HG03175 (cell line): ENCODE results near the gene PAK6.

Experiments
- ATAC-seq: cut with Tn5 transposase; IDR thresholded peaks from one replicate; pipeline ENCODE4 v1.9.1; 2021; ENCODE audit warnings: mild to moderate bottlenecking, moderate library complexity; ENCODE audit not compliant: unreplicated experiment

Gene PAK6

GRCh38 chr15:40275954-40276353, 37.1 kb downstream of the PAK6 start:
- no peak for ATAC-seq

DNA sequence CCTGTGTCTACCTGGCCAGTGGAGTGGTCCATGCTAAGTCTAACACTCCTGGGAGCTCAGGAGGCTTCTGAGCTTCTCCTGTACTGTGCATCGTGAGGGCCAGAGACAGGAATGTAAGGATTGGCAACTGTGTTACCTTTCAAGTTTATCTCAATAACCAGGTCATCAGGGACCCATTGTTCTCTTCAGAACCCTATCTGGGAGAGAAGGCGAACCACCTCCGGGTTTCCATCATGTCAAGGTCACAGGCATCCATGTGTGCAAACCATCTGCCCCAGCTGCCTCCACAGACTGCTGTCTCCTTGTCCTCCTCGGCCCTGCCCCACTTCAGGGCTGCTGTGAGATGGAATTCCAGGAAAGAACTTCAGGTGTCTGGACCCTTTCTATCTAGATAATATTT, 38.1 kb downstream of the PAK6 start:
- no peak for ATAC-seq

- ATAC-seq: no peak
Observed at GRCh38 chr15:40277471-40277870, 38.6 kb downstream of the PAK6 start.

GRCh38 chr15:40278026-40278425, 39.2 kb downstream of the PAK6 start:
- no peak for ATAC-seq

GRCh38 chr15:40279437-40280141, 40.7 kb downstream of the PAK6 start:
- ATAC-seq: no peak

DNA sequence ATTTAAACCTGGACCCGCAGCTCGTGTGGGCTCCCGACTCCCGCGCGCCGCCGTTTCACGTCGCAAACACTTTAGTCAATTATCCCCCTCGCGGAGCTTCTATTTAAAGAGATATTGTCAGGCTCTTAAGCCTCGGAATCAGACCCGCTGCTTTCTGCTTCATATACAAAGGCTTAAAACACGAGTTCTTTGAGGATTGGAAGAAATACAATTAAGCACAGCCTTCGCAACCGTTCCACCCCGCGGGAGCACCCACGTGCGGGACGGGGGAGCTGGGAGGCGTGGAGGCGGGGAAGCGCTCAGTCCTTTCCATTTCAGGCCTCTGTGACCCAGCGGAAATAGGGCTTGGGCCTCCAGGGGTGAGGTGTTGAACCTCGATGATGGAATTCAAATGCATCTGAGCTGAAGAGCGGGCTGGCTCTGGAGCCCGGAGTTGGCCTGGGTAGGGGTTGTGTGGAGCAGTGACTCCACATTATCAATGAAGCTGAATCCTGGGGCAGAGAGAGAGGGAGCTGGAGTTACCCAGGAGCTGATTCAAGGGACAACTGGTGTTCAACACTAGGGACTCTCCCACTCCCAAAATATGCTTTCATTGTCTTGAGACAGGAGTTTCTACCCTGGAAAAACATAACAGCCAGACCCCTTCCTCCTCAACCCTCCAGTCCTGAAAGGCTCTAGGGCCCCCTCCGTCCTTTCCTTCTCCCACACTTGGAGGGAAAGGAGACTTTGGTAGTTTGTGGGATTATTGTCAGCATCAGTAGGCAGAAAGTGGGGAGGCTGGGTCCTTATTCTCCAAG, 41.6 kb downstream of the PAK6 start:
- ATAC-seq: no peak

GRCh38 chr15:40281057-40281800, 42.4 kb downstream of the PAK6 start:
- no peak for ATAC-seq

DNA sequence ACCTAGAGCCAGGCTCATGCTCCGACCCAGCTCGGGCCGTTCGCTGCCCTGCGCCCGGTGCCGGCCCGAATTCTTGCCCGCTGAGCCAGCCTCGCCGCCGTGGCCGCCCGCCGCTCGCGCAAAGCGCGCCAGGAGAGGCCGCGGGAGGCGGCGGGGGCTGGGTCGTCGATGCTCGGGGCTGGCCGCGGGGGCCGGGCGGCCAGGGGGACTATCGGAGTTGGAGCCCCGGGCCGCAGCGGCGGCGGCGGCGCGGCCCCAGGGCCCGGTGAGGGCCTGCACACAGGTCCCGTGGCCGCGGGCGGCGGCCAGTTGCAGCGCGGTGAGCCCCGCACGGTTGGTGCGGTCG, 42.9 kb downstream of the PAK6 start:
- ATAC-seq: no peak

- no peak for ATAC-seq
Observed at GRCh38 chr15:40282147-40282868, 43.4 kb downstream of the PAK6 start.

DNA sequence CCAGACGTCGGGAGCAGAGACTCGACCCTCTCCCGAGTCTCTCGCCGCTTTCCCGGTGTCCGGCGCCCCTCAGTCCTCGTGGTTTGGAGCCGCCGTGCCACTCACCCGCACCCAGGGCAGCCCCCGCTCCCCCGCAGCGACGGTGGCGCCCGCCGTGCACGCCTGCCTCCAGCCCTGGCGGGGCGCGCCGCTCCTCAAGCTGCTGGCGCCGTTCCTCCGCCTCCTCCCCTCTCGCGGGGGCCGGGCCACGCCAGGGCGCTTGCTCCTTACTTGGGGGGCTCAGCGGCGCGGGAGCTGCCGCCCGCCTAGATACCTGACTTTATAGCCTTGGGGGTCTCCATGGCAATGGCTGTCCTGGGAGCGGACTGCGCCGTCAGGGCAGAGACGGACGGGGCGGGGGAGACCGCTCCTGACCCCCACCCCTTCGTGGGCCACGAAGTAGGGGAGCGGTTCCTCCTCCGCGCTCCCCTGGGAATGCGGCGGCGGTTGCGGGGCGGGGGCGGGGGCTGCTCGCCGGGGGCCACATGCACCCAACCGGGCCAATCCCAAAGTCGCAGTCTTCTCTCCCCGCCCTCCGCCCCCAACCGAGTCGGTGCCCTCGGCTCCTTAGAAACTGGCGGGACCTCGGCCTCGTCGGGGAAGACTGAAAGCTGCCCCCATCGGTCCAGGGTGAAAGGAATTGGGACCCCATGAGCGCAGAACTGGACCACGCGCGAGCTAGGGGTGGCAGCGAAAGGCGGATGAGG, 44.2 kb downstream of the PAK6 start, which contains the start of gene ANKRD63:
TSS of gene ANKRD63 (minus strand) at position 196 of the 746 bp plus-strand sequence. CDS start 478 bp downstream, outside the sequence.
- ATAC-seq: no peak

DNA sequence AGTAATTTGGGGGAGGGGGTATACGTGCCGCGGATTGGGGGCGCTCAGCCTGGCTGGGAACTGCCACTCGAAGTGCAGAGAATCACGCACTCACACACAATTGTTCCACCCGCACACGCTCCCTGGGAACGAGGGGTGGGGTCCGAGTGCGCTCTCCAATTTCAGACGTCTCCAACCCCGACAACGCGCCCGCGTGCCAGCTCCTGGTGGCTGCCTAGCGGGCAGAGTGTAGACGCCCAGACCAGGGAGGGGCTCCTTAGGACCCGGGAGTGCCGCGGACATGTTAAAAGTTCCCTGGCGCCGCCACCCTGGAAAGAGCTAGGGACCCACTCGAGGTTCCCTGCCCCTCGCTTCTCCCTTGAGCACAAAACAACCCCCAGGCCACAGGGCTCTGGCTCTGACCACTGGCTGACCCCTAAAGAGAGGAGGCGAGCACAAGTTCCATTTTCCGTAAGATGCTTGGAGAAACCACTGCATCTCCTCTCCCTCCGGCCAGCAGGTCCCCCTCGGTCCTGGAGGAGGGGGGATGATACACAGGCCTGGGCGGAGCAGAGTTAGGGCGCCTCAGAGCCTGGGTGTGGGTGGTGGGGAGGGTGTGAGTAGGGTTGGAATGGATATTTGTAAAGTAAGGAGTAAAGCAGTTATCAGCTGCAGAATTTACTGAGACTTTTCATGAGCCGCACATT, 44.9 kb downstream of the PAK6 start:
- no peak for ATAC-seq

- no peak for ATAC-seq
Observed at GRCh38 chr15:40285151-40285550, 46.3 kb downstream of the PAK6 start.

- ATAC-seq: no peak
Observed at GRCh38 chr15:40285554-40286011, 46.7 kb downstream of the PAK6 start.

- ATAC-seq: no peak
Observed at GRCh38 chr15:40286061-40286532, 47.2 kb downstream of the PAK6 start.

DNA sequence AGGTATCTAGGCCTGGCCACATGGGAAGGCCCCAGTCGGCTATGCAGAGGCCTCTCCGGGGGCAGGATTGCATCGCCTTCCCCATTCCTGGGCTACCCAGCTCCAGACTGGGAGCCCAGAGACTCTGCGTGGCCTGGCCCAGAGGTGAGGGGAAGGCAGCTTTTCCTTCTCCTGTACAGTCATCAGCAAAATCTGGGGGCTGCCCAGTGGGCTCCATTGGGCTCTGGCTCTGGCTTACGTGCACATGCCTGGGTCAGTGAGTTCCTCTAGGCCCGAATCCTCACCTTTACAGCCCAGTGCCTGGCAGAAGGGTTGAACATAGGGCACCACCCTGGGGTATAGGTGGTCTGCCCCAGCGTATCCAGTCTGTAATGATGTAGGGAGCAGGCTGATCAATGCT, 47.9 kb downstream of the PAK6 start:
- no peak for ATAC-seq

- no peak for ATAC-seq
Observed at GRCh38 chr15:40287505-40287904, 48.6 kb downstream of the PAK6 start.

DNA sequence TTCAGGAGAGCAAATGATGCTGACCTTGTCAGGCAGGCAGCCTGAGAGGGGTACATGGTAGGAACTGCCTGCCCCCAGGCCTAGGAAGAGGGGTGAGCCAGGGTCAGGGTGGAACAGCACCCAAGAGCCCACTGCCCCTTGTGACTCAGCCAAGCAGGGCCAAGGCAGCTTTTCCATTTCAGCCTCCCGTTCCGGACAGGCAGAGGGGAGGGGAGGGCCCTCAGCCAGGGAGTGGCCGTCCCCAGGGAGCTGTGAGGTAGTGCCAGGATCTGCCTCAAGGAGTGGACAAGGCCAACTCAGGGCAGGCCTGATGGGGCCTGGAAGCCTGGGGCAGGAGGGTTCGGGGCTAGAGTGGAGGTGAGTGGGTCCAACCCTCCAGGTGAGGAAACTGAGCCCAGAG, 49.1 kb downstream of the PAK6 start:
- ATAC-seq: no peak

DNA sequence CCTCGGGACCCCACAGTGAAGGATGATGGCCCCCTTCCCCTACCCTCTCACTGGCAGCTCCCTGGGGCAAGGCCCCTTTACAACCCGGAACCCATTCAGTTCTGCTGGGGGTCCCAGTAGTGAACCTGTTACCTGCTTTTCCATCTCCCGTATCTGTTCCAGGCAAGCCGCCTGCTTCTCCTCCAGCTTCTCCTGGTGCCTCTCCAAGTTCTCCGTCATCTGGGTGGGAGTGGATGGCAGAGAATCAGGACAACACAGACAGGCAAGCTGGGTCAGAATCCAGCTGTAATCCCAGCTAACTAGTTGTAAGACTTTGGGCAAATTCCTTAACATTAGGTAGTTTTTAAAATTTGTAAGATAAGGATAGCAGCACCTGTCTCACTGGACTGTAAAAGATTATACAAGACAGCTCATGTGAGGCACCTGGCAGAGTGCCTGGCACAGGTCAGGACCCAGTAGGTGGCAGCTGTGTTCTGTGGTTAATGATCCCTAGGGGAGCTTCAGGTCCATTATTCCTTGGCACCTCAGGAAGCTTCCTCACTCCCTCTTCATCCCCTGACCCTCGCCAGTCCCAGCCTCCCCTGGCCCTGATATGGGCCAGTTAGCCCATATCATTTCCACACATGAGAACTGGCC, 50.4 kb downstream of the PAK6 start:
- no peak for ATAC-seq

DNA sequence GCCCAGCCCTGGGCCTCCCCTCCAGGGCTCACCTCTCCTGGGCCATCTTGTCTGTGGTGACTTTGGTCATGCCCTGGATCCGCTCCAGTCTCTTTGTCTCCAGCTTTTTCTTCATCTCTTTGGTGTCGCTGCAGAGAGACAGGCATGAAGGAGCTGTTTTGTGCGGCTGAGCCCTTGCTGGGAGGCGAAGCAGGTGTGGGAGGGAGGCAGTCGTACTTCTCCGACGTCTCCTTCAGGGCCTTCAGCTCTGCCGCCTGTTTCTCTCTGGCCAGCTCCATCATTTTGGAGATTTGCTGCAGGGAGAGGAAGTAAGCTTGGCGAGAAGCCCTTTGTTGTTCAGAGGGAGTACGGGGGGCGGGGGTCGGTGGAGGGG, 51.7 kb downstream of the PAK6 start:
- no peak for ATAC-seq
